OCI-LY3 (cell line): ENCODE results near the gene POU3F3.

Experiments
- EZH2phosphoT487 ChIP-seq: fragments of 200-600 bp; shearing (Covaris generic); IDR thresholded peaks from 2 replicates; pipeline ENCODE4 v1.6.1; 2018; ENCODE audit warnings: antibody characterized with exemption, mixed run types, low read depth
- TF ChIP-seq, protein P1 (sequence below): fragments of 200-600, 300-600 bp; sonication (generic); IDR thresholded peaks from 2 replicates; pipeline ENCODE4 v1.5.1; 2014; ENCODE audit warnings: antibody characterized with exemption, low read length, low read depth

DNA sequence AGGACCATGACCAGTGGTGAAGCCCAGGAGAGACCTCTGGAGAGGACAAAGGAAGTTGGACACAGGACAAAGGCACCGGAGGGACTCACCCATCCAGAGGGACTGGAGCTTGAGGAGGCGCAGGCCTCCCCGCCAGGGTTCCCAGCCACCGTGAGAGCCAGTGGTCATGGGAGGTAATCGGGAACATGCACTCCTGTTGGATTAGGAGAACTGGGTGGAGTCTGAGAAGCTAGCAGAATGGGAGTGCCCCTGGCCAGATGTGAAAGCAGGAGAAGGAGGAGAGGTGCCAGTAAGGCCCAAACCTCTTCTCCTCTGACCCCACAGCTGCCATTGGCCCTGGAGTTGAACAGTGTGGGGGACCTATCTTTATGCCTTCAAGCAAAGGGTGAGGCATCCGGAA lies 20.3 kb downstream of the POU3F3 start:
- TF ChIP-seq EZH2phosphoT487, result no peak
- TF ChIP-seq, protein P1, sequence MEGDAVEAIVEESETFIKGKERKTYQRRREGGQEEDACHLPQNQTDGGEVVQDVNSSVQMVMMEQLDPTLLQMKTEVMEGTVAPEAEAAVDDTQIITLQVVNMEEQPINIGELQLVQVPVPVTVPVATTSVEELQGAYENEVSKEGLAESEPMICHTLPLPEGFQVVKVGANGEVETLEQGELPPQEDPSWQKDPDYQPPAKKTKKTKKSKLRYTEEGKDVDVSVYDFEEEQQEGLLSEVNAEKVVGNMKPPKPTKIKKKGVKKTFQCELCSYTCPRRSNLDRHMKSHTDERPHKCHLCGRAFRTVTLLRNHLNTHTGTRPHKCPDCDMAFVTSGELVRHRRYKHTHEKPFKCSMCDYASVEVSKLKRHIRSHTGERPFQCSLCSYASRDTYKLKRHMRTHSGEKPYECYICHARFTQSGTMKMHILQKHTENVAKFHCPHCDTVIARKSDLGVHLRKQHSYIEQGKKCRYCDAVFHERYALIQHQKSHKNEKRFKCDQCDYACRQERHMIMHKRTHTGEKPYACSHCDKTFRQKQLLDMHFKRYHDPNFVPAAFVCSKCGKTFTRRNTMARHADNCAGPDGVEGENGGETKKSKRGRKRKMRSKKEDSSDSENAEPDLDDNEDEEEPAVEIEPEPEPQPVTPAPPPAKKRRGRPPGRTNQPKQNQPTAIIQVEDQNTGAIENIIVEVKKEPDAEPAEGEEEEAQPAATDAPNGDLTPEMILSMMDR, result no peak
